HG03354 (cell line): ENCODE data around the gene ALOX5AP.

Experiments used
- ATAC-seq: cut with Tn5 transposase; IDR thresholded peaks from one replicate; pipeline ENCODE4 v1.9.1; 2021; ENCODE audit warnings: mild to moderate bottlenecking; ENCODE audit not compliant: unreplicated experiment, poor library complexity, severe bottlenecking

The ALOX5AP gene

GRCh38 chr13:30809787-30810186 is 74.4 kb downstream of the ALOX5AP start:
- ATAC-seq: no peak

GRCh38 chr13:30810261-30810701 is 74.9 kb downstream of the ALOX5AP start:
- no peak for ATAC-seq

- no peak for ATAC-seq
These were observed 75.5 kb downstream of the ALOX5AP start for GRCh38 chr13:30810801-30811200.
